Activated naive CD4-positive, alpha-beta T cell treated with anti-CD3 and anti-CD28 coated beads, Interleukin-2, amount 50 U/mL, for 16 hours (primary cell): Measurements from ENCODE around the gene TEKT5.
"Not testable (repeated sequence)": the region's sequence is repeated elsewhere in the genome, so short reads cannot be mapped to it uniquely, and the experiment has no call there.

ENCODE experiments used
- DNase-seq: peaks from one replicate; pipeline ENCODE4 v3.0.0-alpha.2; 2020

The TEKT5 gene

GRCh38 chr16:10629592-10629963, 65.2 kb downstream of the TEKT5 start:
- no peak for DNase-seq

- no peak for DNase-seq
These were observed 69.0 kb downstream of the TEKT5 start for GRCh38 chr16:10625595-10626357.

GRCh38 chr16:10624527-10624926, 70.2 kb downstream of the TEKT5 start:
- no peak for DNase-seq

GRCh38 chr16:10623059-10623458, 71.7 kb downstream of the TEKT5 start:
- DNase-seq: no peak

- DNase-seq: no peak
These were observed 72.5 kb downstream of the TEKT5 start for GRCh38 chr16:10622036-10622921.

- not testable (repeated sequence) for DNase-seq
These were observed 73.3 kb downstream of the TEKT5 start for GRCh38 chr16:10621216-10621949.

GRCh38 chr16:10620120-10620519, 74.6 kb downstream of the TEKT5 start:
- no peak for DNase-seq

- DNase-seq: no peak
These were observed 75.4 kb downstream of the TEKT5 start for GRCh38 chr16:10619271-10619849.

- DNase-seq: no peak
These were observed 76.0 kb downstream of the TEKT5 start for GRCh38 chr16:10618710-10619209.

- DNase-seq: no peak
These were observed 76.9 kb downstream of the TEKT5 start for GRCh38 chr16:10617662-10618420.

GRCh38 chr16:10616756-10617640, 77.7 kb downstream of the TEKT5 start:
- no peak for DNase-seq

- DNase-seq: no peak
These were observed 78.3 kb downstream of the TEKT5 start for GRCh38 chr16:10616419-10616755.

- DNase-seq: no peak
These were observed 80.0 kb downstream of the TEKT5 start for GRCh38 chr16:10614685-10615084.

GRCh38 chr16:10613785-10614485, 80.8 kb downstream of the TEKT5 start:
- DNase-seq: no peak

GRCh38 chr16:10612649-10613179, 82.0 kb downstream of the TEKT5 start:
- DNase-seq: no peak

GRCh38 chr16:10611825-10612342, 82.8 kb downstream of the TEKT5 start:
- no peak for DNase-seq

- DNase-seq: no peak
These were observed 84.1 kb downstream of the TEKT5 start for GRCh38 chr16:10610499-10611184.

GRCh38 chr16:10609402-10609774, 85.3 kb downstream of the TEKT5 start:
- no peak for DNase-seq

GRCh38 chr16:10608687-10609401, 85.9 kb downstream of the TEKT5 start:
- DNase-seq: no peak
